ENCODE results near the gene DENND6B. TPM values are rescaled to one million over a fixed set of nuclear protein-coding genes. Genes with fewer than 3 reads are reported as not detected.

The DENND6B gene
- 1.1 and 1.4 TPM in 2 replicates for total RNA-seq

GRCh38 chr22:50326956-50327710, at the start of gene DENND6B:
DENND6B (minus strand) TSS chr22:50327012; CDS start chr22:50326988, 24 bp downstream.

DNA sequence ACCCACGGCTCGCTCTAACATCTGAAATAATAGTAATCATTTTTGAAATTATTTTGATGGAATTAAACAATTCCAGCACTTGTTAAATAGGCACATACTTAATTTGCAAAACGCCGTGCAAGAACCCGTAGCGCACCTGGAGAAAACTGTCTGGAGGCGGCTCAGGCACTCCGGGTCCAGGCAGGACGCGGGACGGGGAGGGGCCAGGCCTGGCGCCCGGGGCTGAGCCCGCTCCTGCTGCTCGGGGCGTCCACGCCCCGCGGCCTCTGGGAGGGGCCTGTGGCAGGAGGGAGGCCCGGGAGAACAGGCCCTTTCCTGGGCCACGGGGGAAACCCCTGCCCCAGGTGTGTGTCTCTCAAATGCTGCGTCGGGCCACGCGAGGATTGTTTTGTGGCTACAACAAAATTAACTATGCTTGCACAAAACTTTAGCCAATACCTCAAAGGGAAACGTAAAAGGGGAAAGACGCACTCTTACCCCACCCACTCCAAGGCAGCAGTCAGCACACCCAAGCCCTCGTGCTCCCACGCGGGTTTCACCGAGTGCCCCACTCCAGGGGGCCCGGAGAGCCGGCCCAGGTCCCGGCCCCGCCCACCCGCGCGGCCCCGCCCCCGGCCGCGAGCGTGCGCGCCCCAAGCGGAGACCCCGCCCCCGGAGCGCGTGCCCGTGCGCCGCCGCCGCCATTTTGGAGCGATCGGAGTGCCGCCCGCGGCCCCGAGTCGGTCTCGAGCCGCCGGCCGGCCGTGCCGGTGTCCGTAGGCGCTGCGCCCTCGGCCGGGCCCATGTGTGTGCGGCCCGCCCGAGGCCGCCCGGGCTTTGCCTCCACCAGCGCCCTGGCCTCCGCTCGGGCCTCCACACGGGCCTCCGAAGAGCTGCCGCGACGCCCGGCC, 16.1 kb upstream of the DENND6B start, which contains the start of gene PPP6R2:
TSS of gene PPP6R2 (plus strand) at position 677 of the 890 bp plus-strand sequence. CDS start 50,582 bp downstream, outside the sequence.

DNA sequence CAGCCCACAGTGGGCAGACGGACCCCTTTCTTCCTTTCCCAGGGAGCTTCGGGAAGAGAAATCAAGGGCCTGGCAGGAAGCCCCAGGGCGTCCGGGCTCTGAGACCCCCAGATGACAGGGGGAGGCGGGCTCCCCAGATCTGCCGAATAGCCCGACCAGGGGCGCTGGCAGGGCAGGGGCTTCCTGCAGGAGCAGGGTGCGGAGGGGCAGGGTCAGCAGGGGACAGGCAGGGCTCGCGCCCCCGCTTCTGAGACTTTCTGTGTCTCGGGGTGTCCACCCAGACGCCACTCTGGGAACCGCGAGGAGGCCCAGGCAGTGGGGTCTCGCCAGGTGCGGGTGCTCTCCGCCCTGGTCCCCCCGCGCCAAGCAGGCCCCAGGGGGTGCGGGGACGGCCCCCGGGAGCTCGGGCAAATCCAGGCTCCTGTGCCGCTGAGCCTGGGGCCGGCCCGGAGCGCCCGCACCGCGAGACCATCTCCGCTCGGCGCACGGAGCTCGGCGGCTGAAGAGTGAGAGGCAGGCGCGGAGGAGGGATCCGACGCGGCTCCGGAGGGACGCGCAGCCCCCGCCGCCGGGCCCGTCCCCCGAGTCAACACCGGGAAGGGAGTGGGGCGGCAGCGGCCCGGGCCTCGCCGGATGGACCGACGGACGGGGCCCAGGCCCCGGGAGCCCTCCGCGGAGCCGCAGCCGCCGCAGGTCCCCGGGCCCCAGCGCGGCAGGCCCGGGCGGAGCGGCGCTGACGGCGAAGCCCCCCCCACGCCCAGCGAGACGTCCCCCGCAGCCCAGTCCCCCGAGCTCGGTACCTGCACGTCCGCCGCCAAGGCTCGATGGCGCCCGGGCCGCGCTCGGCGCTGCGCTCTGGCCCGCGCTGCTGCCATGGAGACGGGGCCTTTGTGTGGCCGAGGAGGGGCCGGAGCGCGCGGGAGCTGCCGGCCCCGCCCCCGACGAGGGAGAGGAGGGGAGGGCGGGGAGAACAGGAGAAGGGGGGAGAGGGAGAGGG, 19.8 kb downstream of the DENND6B start, which contains the start of gene PLXNB2:
TSS of gene PLXNB2 (minus strand) at position 894 of the 997 bp plus-strand sequence. CDS start 17,062 bp downstream, outside the sequence.

DNA sequence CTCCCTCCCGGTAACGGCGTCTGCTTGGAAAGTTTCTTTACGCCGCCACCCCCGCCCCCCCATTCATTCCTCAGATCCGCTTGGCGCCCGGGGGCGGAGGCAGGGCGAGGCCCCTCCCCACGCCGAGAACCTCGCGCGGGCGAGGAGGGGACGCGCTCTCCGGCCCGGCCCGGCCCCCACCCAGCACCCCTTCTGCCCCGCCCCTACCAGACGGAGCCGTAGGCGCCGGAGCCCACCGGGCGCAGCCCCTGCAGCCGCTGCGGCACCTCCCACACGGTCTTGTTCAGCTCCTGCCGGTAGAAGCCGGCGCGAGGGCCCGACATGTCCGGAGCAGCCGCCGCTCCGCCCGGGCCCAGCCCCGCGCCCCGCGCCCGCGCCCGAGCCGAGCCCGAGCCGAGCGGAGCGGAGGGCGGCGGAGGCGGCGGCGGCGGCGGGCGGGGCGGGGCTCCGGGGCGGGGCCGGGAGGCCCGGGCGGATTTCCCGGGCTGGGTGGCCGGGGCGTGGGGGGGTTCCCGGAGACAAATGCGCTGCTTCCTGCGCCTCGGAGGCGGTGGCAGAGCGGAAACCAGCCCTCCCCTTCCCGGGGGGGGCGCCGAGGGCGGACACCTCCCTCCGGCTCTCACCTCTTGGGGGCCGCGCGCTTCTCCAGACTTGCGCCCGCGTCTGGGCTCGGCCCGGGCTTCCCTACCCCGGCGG, 56.7 kb downstream of the DENND6B start, which contains the start of gene MAPK11:
TSS of gene MAPK11 (minus strand) at position 411 of the 696 bp plus-strand sequence. CDS start at position 323, 88 bp downstream.

GRCh38 chr22:50261615-50262459, 65.0 kb downstream of the DENND6B start, which contains the start of gene MAPK12:
MAPK12 (minus strand) TSS chr22:50261683; CDS start chr22:50261509, 174 bp downstream.

Other genes with a start within 250 kb of the DENND6B start
- 0.54 and 0.87 TPM in 2 replicates for gene MLC1, start 241.6 kb downstream of the DENND6B start, total RNA-seq
- gene MOV10L1, start 237.0 kb downstream of the DENND6B start, total RNA-seq: 0.39 and 0.56 TPM in 2 replicates
- gene PANX2, start 156.3 kb downstream of the DENND6B start, total RNA-seq: 2.6 and 2.7 TPM in 2 replicates
- gene TRABD, start 141.1 kb downstream of the DENND6B start, total RNA-seq: 19.4 and 22.1 TPM in 2 replicates
- 18.1 and 21.4 TPM in 2 replicates for gene SELENOO, start 126.0 kb downstream of the DENND6B start, total RNA-seq
- 16.3 and 17.3 TPM in 2 replicates for gene TUBGCP6, start 82.0 kb downstream of the DENND6B start, total RNA-seq
- gene HDAC10, start 75.7 kb downstream of the DENND6B start, total RNA-seq: 29.0 and 29.2 TPM in 2 replicates
- gene MAPK12, start 65.3 kb downstream of the DENND6B start, total RNA-seq: 24.5 and 31.3 TPM in 2 replicates
- 8.3 and 12.4 TPM in 2 replicates for gene MAPK11, start 56.6 kb downstream of the DENND6B start, total RNA-seq
- 211 and 212 TPM in 2 replicates for gene PLXNB2, start 19.4 kb downstream of the DENND6B start, total RNA-seq
- gene PPP6R2, start 16.3 kb upstream of the DENND6B start, total RNA-seq: 31.6 and 39.3 TPM in 2 replicates
- gene SBF1, start 148.0 kb upstream of the DENND6B start, total RNA-seq: 40.4 and 54.6 TPM in 2 replicates
- gene ADM2, start 154.5 kb upstream of the DENND6B start, total RNA-seq: 2.0 and 9.4 TPM in 2 replicates
- gene MIOX, start 159.8 kb upstream of the DENND6B start, total RNA-seq: not detected in 2 replicates
- 66.0 and 69.6 TPM in 2 replicates for gene LMF2, start 180.7 kb upstream of the DENND6B start, total RNA-seq
- 17.7 and 20.5 TPM in 2 replicates for gene NCAPH2, start 181.2 kb upstream of the DENND6B start, total RNA-seq
- 1.5 and 4.2 TPM in 2 replicates for gene SCO2, start 198.6 kb upstream of the DENND6B start, total RNA-seq
- gene TYMP, start 203.0 kb upstream of the DENND6B start, total RNA-seq: 31.7 and 36.5 TPM in 2 replicates
- gene KLHDC7B, start 218.9 kb upstream of the DENND6B start, total RNA-seq: not detected in 2 replicates
- gene SYCE3, start 235.9 kb upstream of the DENND6B start, total RNA-seq: 3.5 TPM in 1 of 2 replicates, not detected in the other